ENCODE data around the gene NEDD4L.

DNA sequence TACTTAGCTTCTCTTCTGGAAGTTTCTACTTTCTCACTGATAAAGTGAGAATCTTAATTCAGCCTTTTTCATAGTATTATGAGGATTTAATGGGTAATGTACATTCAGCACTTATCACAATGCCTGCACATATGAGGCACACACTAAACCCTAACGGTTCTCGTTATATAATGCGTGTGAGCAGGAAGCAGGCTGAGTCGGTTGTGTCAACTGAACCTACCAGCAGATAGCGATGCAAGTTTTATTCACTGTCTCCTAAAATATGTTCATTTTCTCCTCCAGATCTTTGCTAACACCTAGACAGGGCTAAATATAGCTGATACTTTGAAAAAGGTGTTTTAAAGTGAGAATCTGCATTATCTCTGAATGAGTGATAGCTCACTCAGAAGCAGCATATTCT lies 383.3 kb downstream of the NEDD4L start:
- TF ChIP-seq, protein P1, sequence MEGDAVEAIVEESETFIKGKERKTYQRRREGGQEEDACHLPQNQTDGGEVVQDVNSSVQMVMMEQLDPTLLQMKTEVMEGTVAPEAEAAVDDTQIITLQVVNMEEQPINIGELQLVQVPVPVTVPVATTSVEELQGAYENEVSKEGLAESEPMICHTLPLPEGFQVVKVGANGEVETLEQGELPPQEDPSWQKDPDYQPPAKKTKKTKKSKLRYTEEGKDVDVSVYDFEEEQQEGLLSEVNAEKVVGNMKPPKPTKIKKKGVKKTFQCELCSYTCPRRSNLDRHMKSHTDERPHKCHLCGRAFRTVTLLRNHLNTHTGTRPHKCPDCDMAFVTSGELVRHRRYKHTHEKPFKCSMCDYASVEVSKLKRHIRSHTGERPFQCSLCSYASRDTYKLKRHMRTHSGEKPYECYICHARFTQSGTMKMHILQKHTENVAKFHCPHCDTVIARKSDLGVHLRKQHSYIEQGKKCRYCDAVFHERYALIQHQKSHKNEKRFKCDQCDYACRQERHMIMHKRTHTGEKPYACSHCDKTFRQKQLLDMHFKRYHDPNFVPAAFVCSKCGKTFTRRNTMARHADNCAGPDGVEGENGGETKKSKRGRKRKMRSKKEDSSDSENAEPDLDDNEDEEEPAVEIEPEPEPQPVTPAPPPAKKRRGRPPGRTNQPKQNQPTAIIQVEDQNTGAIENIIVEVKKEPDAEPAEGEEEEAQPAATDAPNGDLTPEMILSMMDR (tag by site-specific recombination; IDR thresholded peaks at IDR 0.05): no peak
- TF ChIP-seq, protein P2, sequence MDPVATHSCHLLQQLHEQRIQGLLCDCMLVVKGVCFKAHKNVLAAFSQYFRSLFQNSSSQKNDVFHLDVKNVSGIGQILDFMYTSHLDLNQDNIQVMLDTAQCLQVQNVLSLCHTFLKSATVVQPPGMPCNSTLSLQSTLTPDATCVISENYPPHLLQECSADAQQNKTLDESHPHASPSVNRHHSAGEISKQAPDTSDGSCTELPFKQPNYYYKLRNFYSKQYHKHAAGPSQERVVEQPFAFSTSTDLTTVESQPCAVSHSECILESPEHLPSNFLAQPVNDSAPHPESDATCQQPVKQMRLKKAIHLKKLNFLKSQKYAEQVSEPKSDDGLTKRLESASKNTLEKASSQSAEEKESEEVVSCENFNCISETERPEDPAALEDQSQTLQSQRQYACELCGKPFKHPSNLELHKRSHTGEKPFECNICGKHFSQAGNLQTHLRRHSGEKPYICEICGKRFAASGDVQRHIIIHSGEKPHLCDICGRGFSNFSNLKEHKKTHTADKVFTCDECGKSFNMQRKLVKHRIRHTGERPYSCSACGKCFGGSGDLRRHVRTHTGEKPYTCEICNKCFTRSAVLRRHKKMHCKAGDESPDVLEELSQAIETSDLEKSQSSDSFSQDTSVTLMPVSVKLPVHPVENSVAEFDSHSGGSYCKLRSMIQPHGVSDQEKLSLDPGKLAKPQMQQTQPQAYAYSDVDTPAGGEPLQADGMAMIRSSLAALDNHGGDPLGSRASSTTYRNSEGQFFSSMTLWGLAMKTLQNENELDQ (tag by site-specific recombination; IDR thresholded peaks at IDR 0.05; ENCODE audit: low read depth): no peak
- TF ChIP-seq ZNF433 (tag by site-specific recombination; IDR thresholded peaks at IDR 0.05; ENCODE audit: low read depth): no peak
- no peak for TF ChIP-seq PRDM1 (tag by site-specific recombination; IDR thresholded peaks at IDR 0.05)
- no peak for TF ChIP-seq ZBTB48 (tag by site-specific recombination; IDR thresholded peaks at IDR 0.05)
- TF ChIP-seq, protein P3, sequence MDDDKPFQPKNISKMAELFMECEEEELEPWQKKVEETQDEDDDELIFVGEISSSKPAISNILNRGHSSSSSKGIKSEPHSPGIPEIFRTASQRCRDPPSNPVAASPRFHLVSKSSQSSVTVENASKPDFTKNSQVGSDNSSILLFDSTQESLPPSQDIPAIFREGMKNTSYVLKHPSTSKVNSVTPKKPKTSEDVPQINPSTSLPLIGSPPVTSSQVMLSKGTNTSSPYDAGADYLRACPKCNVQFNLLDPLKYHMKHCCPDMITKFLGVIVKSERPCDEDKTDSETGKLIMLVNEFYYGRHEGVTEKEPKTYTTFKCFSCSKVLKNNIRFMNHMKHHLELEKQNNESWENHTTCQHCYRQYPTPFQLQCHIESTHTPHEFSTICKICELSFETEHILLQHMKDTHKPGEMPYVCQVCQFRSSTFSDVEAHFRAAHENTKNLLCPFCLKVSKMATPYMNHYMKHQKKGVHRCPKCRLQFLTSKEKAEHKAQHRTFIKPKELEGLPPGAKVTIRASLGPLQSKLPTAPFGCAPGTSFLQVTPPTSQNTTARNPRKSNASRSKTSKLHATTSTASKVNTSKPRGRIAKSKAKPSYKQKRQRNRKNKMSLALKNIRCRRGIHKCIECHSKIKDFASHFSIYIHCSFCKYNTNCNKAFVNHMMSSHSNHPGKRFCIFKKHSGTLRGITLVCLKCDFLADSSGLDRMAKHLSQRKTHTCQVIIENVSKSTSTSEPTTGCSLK (tag by site-specific recombination; IDR thresholded peaks at IDR 0.05): no peak
- TF ChIP-seq, protein P4, sequence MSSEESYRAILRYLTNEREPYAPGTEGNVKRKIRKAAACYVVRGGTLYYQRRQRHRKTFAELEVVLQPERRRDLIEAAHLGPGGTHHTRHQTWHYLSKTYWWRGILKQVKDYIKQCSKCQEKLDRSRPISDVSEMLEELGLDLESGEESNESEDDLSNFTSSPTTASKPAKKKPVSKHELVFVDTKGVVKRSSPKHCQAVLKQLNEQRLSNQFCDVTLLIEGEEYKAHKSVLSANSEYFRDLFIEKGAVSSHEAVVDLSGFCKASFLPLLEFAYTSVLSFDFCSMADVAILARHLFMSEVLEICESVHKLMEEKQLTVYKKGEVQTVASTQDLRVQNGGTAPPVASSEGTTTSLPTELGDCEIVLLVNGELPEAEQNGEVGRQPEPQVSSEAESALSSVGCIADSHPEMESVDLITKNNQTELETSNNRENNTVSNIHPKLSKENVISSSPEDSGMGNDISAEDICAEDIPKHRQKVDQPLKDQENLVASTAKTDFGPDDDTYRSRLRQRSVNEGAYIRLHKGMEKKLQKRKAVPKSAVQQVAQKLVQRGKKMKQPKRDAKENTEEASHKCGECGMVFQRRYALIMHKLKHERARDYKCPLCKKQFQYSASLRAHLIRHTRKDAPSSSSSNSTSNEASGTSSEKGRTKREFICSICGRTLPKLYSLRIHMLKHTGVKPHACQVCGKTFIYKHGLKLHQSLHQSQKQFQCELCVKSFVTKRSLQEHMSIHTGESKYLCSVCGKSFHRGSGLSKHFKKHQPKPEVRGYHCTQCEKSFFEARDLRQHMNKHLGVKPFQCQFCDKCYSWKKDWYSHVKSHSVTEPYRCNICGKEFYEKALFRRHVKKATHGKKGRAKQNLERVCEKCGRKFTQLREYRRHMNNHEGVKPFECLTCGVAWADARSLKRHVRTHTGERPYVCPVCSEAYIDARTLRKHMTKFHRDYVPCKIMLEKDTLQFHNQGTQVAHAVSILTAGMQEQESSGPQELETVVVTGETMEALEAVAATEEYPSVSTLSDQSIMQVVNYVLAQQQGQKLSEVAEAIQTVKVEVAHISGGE (tag by site-specific recombination; conservative IDR thresholded peaks at IDR 0.05; ENCODE audit: low read depth): no peak
- no peak for TF ChIP-seq ZNF776 (tag by site-specific recombination; IDR thresholded peaks at IDR 0.05; ENCODE audit: borderline replicate concordance)
- TF ChIP-seq ZNF350 (tag by site-specific recombination; IDR thresholded peaks at IDR 0.05): no peak
- TF ChIP-seq KLF16 (tag by site-specific recombination; IDR thresholded peaks at IDR 0.05): no peak
- no peak for TF ChIP-seq ZNF146 (tag by site-specific recombination; IDR thresholded peaks at IDR 0.05)
- no peak for TF ChIP-seq ZBTB17 (tag by site-specific recombination; IDR thresholded peaks at IDR 0.05)
